ENCODE measurements around the gene ZDHHC11B. TPM values are rescaled to one million over a fixed set of nuclear protein-coding genes. Genes with fewer than 3 reads are reported as not detected.
"Not testable (repeated sequence)": the region's sequence is repeated elsewhere in the genome, so short reads cannot be mapped to it uniquely, and the experiment has no call there.

ZDHHC11B gene
- total RNA-seq, 4 donors from 2014 or later: 0.24 to 1.2 (median 0.71) TPM

DNA sequence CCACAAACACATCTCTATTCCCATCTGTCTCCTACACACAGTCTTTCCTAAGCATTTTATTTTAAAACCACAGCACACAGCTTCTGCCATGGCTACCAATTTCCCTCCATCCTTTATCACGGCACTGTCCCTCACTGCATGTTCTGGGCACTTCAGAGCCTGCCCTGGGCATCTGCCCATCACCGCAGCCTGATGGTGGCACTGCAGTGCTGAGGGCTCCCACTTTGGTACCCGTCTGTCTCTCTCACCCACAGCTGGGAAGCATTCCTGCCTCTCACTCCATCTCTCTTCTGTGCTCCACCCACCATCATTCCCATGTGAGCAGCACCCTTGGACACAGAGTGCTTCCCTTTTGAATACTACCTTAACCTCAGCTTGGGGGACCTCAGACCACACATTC, 34.5 kb upstream of the ZDHHC11B start:
- TF ChIP-seq POLR2A (IDR thresholded peaks at IDR 0.05): no peak
- TF ChIP-seq, protein P1, sequence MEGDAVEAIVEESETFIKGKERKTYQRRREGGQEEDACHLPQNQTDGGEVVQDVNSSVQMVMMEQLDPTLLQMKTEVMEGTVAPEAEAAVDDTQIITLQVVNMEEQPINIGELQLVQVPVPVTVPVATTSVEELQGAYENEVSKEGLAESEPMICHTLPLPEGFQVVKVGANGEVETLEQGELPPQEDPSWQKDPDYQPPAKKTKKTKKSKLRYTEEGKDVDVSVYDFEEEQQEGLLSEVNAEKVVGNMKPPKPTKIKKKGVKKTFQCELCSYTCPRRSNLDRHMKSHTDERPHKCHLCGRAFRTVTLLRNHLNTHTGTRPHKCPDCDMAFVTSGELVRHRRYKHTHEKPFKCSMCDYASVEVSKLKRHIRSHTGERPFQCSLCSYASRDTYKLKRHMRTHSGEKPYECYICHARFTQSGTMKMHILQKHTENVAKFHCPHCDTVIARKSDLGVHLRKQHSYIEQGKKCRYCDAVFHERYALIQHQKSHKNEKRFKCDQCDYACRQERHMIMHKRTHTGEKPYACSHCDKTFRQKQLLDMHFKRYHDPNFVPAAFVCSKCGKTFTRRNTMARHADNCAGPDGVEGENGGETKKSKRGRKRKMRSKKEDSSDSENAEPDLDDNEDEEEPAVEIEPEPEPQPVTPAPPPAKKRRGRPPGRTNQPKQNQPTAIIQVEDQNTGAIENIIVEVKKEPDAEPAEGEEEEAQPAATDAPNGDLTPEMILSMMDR (IDR thresholded peaks at IDR 0.05 in 4 of 5, conservative IDR thresholded peaks at IDR 0.05 in 1 of 5): no peak
- no peaks in the 10 kb centered on the region for H3K9me3 ChIP-seq
- no peaks in the 10 kb centered on the region for H3K4me1 ChIP-seq
- intact Hi-C loops (cut with DNase I; ENCODE audit: low total_unique reads) (no loop called here), in situ Hi-C loops (cut with MboI; ENCODE audit: low sequenced_read_pairs in 4 of 4) (no loop called here)
- no peaks in the 10 kb centered on the region for H3K36me3 ChIP-seq
- H3K4me3 ChIP-seq: no peak overlapping the region
- no peaks in the 10 kb centered on the region for H3K27me3 ChIP-seq
- ATAC-seq: no peak
- no peak for DNase-seq
- H3K27ac ChIP-seq: no peak overlapping the region

DNA sequence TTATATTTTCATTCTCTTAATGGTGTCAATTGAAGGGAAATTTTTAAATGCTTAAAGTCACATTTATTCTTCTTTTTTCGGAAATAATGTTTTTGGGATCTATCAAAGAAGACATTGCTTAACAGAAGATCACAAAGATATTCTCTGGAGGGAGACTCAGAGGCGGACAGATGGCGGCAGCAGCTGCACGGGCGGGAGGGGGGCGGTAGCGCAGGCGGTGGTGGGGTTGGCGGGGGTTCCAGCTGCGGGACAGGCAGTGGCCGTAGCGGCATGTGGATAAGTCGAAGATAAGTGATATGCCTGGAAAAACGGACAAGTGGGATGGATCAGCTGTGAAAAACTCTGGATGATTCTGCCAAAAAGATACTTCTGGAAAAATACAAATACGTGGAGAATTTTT, 31.6 kb upstream of the ZDHHC11B start:
- in situ Hi-C loops (cut with MboI; ENCODE audit: low sequenced_read_pairs in 4 of 4) (no loop called here), intact Hi-C loops (cut with DNase I; ENCODE audit: low total_unique reads) (no loop called here)
- Histone ChIP-seq H3K27ac (no peak overlapping the region), H3K4me1 (no peaks in the 10 kb centered on the region), H3K27me3 (no peaks in the 10 kb centered on the region), H3K9me3 (no peaks in the 10 kb centered on the region), H3K4me3 (no peak overlapping the region), H3K36me3 (no peaks in the 10 kb centered on the region)
- ATAC-seq: no peak
- no peak for DNase-seq
- TF ChIP-seq, protein P1 (IDR thresholded peaks at IDR 0.05 in 4 of 5, conservative IDR thresholded peaks at IDR 0.05 in 1 of 5): no peak
- no peak for TF ChIP-seq POLR2A (IDR thresholded peaks at IDR 0.05)

DNA sequence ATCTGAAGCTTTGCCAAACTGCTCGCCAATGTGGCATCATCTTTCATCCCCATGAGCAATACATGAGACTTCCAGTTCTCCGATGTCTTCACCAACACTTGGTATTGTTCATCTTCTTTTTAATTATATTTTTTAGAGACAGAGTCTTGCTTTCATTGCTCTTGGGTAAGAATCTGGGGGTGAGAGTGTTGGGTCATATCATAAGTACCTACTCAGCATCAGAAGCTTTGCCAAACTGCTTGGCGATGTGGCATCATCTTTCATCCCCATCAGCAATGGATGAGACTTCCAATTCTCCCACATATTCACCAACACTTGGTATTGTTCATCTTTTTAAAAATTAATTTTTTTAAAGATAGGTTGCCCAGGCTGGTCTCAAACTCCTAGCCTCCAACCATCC, 30.9 kb upstream of the ZDHHC11B start:
- intact Hi-C loops (cut with DNase I; ENCODE audit: low total_unique reads) (no loop called here), in situ Hi-C loops (cut with MboI; ENCODE audit: low sequenced_read_pairs in 4 of 4) (no loop called here)
- Histone ChIP-seq H3K27ac (no peak overlapping the region), H3K4me1 (no peaks in the 10 kb centered on the region), H3K27me3 (no peaks in the 10 kb centered on the region), H3K9me3 (no peaks in the 10 kb centered on the region), H3K4me3 (no peak overlapping the region), H3K36me3 (no peaks in the 10 kb centered on the region)
- TF ChIP-seq, protein P1 (IDR thresholded peaks at IDR 0.05 in 4 of 5, conservative IDR thresholded peaks at IDR 0.05 in 1 of 5): no peak
- TF ChIP-seq POLR2A (IDR thresholded peaks at IDR 0.05): no peak
- ATAC-seq (no peak), DNase-seq (no peak)

GRCh38 chr5:813575-813974, 29.0 kb upstream of the ZDHHC11B start:
- H3K4me3 ChIP-seq; H3K27me3 ChIP-seq; ATAC-seq; in situ Hi-C loops (cut with MboI; ENCODE audit: low sequenced_read_pairs in 4 of 4); H3K4me1 ChIP-seq; DNase-seq; H3K36me3 ChIP-seq; H3K9me3 ChIP-seq; intact Hi-C loops (cut with DNase I; ENCODE audit: low total_unique reads); H3K27ac ChIP-seq: not testable (repeated sequence)

DNA sequence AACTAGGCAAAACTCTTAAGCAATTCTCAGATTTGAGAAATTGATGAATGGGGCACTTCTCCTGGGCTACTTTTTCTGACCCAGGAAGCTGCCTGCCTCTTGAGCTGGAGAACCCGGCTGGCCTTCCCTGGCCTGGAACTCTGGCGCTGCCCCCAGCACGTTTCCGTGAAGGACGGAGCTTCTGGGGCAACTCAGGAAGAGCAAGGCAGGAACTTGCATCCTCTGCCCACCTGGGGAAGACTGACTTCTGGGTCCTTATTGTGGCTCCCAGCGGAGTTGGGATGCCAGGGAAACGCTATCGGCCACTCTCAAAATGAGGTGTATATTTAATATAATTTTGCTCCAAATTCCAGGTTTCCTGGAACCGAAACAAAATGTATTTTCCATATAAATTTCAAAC, 26.9 kb upstream of the ZDHHC11B start:
- ATAC-seq; H3K4me1 ChIP-seq; DNase-seq; H3K4me3 ChIP-seq; H3K27me3 ChIP-seq; intact Hi-C loops (cut with DNase I; ENCODE audit: low total_unique reads); H3K27ac ChIP-seq; in situ Hi-C loops (cut with MboI; ENCODE audit: low sequenced_read_pairs in 4 of 4); H3K9me3 ChIP-seq; H3K36me3 ChIP-seq: not testable (repeated sequence)

DNA sequence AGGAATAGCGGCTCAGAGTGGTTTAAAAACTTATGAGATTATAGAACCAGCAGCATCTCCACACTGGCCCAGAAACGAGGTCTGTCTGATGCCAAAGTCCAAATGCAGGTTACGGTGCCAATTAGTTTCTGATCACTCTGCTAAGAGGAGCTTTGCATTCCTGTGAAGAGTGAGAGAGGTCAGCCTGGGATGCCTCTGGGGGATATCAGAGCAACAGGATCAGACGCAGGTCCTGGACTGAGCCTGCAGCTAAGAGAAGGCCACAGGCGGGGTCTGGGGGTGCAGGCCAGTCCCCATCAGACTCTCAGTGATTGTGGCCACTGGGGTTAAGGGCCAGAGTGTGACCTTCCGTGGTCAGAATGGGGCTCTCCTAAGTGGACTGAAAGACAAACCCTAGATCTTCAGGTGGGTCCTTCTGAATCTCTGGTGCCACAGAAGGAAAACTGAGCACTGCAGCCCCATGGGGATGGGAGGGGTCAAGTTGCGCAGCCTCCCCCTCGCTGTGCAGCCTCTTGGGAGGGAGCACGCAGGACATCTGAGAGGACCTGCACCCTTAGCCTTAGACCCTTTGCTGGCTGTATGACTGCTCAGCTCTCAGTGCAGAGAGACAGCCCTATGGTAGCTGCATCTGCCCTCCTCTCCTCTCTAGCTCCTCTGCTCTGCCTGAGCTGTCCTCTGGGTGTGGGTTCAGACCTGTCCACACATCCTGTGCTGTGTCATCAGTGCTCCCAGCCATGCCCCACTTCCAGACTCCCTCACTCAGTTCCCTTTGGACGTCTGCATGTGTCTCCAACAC, 23.4 kb upstream of the ZDHHC11B start:
- H3K4me3 ChIP-seq; DNase-seq; H3K9me3 ChIP-seq; H3K27ac ChIP-seq; H3K27me3 ChIP-seq; in situ Hi-C loops (cut with MboI; ENCODE audit: low sequenced_read_pairs in 4 of 4); H3K4me1 ChIP-seq; ATAC-seq; H3K36me3 ChIP-seq; intact Hi-C loops (cut with DNase I; ENCODE audit: low total_unique reads): not testable (repeated sequence)

All from gastrocnemius medialis (tissue), 4 donors.